Stimulated activated naive B cell treated with anti-CD40 and anti-IgM and Interleukin-4, amounts not matched to agents 10 μg/mL and 1 μg/mL and 100 μg/mL, for 72 hours (primary cell): ENCODE data around the gene SLC25A15.
A peak's percentile ranks its signal among the peaks of the same experiment; 100 is the strongest.
"Not testable (repeated sequence)": the region's sequence is repeated elsewhere in the genome, so short reads cannot be mapped to it uniquely, and the experiment has no call there.

Source experiments
- ATAC-seq, 2 donors: fragments of 150-1000 bp; cut with Tn5 transposase; replicated peaks; 2 replicates each; pipeline ENCODE4 v1.10.0; 2021; ENCODE audit warnings: moderate library complexity in 1 of 2
- DNase-seq: peaks from one replicate; pipeline ENCODE4 v3.0.0; 2021
- H3K27ac Mint-ChIP-seq: one replicate; pipeline ENCODE4 v1.8.0; 2022; ENCODE audit warnings: mild to moderate bottlenecking, mixed read lengths
- H3K27me3 Mint-ChIP-seq, 2 donors: one replicate each; pipeline ENCODE4 v1.8.0; 2022; ENCODE audit warnings: mixed read lengths in 2 of 2
- H3K36me3 Mint-ChIP-seq, 2 donors: one replicate each; pipeline ENCODE4 v1.8.0; 2022; ENCODE audit warnings: mixed read lengths in 2 of 2, mild to moderate bottlenecking in 1 of 2
- H3K4me1 Mint-ChIP-seq, 2 donors: one replicate each; pipeline ENCODE4 v1.8.0; 2022; ENCODE audit warnings: mixed read lengths in 2 of 2, mild to moderate bottlenecking in 1 of 2
- H3K4me3 Mint-ChIP-seq, 2 donors: one replicate each; pipeline ENCODE4 v1.8.0; 2022; ENCODE audit warnings: mild to moderate bottlenecking in 2 of 2, mixed read lengths in 2 of 2, moderate library complexity in 1 of 2
- H3K9me3 Mint-ChIP-seq, 2 donors: one replicate each; pipeline ENCODE4 v1.8.0; 2022; ENCODE audit warnings: mixed read lengths in 2 of 2, mild to moderate bottlenecking in 1 of 2

The SLC25A15 gene

DNA sequence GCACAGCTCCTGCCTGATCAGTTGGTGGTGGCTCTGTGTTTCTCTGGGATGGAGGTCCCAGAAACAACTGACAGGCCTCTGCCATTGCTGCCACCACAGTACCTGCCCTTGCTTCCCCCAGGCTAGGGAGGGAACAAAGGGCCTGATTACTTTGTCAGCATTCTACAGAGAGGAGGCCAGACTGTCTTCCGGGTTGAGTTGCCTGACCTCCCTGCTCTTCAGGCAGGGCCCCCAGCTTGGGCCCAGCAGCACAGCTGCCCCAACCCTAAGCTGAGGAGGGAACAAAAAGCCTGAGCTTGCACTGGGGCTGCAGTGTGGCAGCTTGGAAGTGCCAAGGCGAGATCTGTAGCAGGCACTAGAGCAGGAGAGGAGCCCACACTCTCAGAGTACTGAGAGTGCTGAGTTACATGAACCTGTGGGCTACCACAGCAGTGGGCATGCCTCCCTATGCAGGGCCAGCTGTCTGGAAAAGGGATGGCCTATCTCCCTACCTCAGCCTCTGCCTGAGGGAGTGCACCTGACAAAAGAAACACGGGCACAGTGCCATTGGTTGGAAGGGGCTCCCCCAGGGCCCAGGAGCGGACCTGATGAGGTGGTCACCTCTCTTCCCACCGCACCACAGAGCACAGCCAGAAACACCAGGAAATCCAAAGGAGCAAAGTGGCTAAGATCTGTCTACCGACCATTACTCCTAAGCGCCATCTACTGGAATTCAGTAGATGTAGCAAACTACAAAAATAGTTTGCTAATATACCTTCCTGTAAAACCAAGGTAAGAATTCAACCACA is 24.4 kb downstream of the SLC25A15 start:
- Mint-ChIP-seq H3K9me3 (peaks cover 9 to 10% of the 10 kb centered on the region in 2 donors), H3K27ac (no peak overlapping the region), H3K4me1 (peaks cover 14 to 23% of the 10 kb centered on the region in 2 donors), H3K27me3 (no peaks in the 10 kb centered on the region), H3K4me3 (no peak overlapping the region), H3K36me3 (peaks cover 50 to 56% of the 10 kb centered on the region in 2 donors)
- ATAC-seq (peak; percentile 39 to 61), DNase-seq (no peak)

DNA sequence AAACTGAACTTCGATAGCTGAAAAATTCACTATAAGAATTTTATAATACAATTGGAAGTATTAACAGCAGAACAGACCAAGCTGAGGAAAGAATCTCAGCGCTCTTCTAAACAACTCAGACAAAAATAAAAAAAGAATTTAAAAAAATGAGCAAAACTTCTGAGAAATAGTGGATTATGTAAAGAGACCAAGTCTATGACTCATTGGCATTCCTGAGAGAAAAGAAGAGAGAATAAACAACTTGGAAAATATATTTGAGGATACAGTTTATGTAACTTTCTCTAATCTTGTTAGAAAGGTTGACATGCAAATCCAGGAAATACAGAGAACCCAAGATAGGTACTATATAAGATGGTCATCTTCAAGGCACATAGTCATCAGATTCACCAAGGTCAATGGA is 25.4 kb downstream of the SLC25A15 start:
- DNase-seq = no peak
- H3K27ac Mint-ChIP-seq = no peak overlapping the region
- ATAC-seq = no peak
- H3K9me3 Mint-ChIP-seq = peaks cover 9 to 10% of the 10 kb centered on the region in 2 donors
- H3K36me3 Mint-ChIP-seq = peaks cover 45 to 49% of the 10 kb centered on the region in 2 donors
- no peaks in the 10 kb centered on the region for H3K27me3 Mint-ChIP-seq
- no peak overlapping the region for H3K4me3 Mint-ChIP-seq
- H3K4me1 Mint-ChIP-seq = peaks cover 23 to 30% of the 10 kb centered on the region in 2 donors

DNA sequence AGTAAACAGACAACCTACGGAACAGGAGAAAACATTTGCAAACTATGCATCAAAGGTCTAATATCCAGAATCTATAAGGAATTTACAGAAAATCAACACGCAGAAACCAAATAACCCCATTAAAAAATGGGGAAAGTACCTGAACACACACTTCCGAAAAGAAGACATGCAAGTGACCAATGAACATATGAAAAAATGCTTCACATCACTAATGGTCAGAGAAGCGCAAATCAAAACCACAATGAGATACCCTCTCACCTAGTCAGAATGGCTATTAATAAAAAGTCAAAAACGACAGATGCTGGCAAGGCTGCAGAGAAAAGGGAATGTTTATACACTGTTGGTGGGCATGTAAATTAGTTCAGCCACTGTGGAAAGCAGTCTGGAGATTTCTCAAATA is 29.5 kb downstream of the SLC25A15 start:
- H3K4me3 Mint-ChIP-seq = no peak overlapping the region
- no peak for DNase-seq
- H3K4me1 Mint-ChIP-seq = peaks cover 19% of the 10 kb centered on the region in 2 donors
- H3K9me3 Mint-ChIP-seq = peaks cover 9 to 10% of the 10 kb centered on the region in 2 donors
- no peak overlapping the region for H3K27ac Mint-ChIP-seq
- peaks cover 31 to 34% of the 10 kb centered on the region in 2 donors for H3K36me3 Mint-ChIP-seq
- no peaks in the 10 kb centered on the region for H3K27me3 Mint-ChIP-seq
- ATAC-seq = no peak

DNA sequence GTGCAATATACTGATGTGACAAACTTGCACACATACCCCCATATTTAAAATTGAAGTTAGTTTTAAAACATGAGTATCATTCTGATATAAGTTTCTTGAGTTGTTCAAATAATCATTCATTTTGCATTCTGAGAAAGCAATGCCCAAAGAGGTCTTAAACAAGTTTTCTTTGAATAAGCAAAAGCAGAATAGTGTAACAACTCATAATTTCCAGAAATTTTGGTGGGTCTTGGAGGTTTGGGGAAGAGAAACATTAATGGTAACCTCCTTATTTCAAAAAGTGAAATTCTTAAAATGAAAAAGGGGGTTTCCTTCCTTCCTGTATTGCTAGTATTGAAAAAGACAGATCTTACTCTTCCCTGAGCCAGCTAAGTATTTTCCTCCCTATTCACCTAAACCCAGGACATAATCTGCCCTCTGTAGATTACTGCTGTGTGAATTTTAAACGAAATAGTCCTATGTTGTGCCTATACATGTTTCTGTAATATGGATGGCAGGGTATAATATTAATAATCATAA is 30.4 kb downstream of the SLC25A15 start:
- Mint-ChIP-seq H3K4me1 (peaks cover 15 to 17% of the 10 kb centered on the region in 2 donors), H3K4me3 (no peak overlapping the region), H3K27ac (no peak overlapping the region), H3K27me3 (no peaks in the 10 kb centered on the region), H3K36me3 (peaks cover 24 to 27% of the 10 kb centered on the region in 2 donors), H3K9me3 (peaks cover 9 to 10% of the 10 kb centered on the region in 2 donors)
- DNase-seq (no peak), ATAC-seq (peak; percentile 70 to 81)

DNA sequence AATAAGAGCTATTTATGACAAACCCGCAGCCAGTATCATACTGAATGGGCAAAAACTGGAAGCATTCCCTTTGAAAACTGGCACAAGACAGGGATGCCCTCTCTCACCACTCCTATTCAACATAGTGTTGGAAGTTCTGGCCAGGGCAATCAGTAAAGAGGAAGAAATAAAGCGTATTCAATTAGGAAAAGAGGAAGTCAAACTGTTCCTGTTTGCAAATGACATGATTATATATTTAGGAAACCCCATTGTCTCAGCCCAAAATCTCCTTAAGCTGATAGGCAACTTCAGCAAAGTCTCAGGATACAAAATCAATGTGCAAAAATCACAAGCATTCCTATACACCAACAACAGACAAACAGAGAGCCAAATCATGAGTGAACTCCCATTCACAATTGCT is 50.3 kb downstream of the SLC25A15 start:
- not testable (repeated sequence) for H3K9me3 Mint-ChIP-seq, DNase-seq, ATAC-seq, H3K27me3 Mint-ChIP-seq, H3K27ac Mint-ChIP-seq, H3K4me3 Mint-ChIP-seq, H3K4me1 Mint-ChIP-seq
- peaks cover 23 to 46% of the 10 kb centered on the region in 2 donors for H3K36me3 Mint-ChIP-seq

DNA sequence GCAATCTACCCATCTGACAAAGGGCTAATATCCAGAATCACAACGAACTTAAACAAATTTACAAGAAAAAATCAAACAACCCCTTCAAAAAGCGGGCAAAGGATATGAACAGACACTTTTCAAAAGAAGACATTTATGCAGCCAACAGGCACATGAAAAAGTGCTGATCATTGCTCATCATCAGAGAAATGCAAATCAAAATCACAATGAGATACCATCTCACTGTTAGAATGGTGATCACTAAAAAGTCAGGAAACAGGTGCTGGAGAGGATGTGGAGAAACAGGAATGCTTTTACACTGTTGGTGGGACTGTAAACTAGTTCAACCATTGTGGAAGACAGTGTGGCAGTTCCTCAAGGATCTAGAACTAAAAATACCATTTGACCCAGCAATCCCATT is 51.5 kb downstream of the SLC25A15 start:
- ATAC-seq, H3K9me3 Mint-ChIP-seq, H3K4me1 Mint-ChIP-seq, DNase-seq, H3K27ac Mint-ChIP-seq, H3K27me3 Mint-ChIP-seq, H3K4me3 Mint-ChIP-seq: not testable (repeated sequence)
- peaks cover 25 to 42% of the 10 kb centered on the region in 2 donors for H3K36me3 Mint-ChIP-seq
